Measurements from ENCODE around the gene ECHS1. TPM values are rescaled to one million over a fixed set of nuclear protein-coding genes. Genes with fewer than 3 reads are reported as not detected.

Gene ECHS1
- total RNA-seq, 1 experiment from 2014 or later = 58.0 TPM

GRCh38 chr10:133385214-133385613 is 12.1 kb upstream of the ECHS1 start (continued):
- TF ChIP-seq POLR2AphosphoS5 (IDR thresholded peaks at IDR 0.05; ENCODE audit: low read depth, low read length) (no peak), POLR2A (IDR thresholded peaks at IDR 0.05; ENCODE audit: borderline replicate concordance, extremely low read depth, insufficient read depth, insufficient read length) (no peak), YY1 (IDR thresholded peaks at IDR 0.05; ENCODE audit: extremely low read depth, insufficient replicate concordance, low read depth, low read length) (no peak), EZH2phosphoT487 (IDR thresholded peaks at IDR 0.05; ENCODE audit: borderline replicate concordance) (no peak)
- TF ChIP-seq, protein P1, sequence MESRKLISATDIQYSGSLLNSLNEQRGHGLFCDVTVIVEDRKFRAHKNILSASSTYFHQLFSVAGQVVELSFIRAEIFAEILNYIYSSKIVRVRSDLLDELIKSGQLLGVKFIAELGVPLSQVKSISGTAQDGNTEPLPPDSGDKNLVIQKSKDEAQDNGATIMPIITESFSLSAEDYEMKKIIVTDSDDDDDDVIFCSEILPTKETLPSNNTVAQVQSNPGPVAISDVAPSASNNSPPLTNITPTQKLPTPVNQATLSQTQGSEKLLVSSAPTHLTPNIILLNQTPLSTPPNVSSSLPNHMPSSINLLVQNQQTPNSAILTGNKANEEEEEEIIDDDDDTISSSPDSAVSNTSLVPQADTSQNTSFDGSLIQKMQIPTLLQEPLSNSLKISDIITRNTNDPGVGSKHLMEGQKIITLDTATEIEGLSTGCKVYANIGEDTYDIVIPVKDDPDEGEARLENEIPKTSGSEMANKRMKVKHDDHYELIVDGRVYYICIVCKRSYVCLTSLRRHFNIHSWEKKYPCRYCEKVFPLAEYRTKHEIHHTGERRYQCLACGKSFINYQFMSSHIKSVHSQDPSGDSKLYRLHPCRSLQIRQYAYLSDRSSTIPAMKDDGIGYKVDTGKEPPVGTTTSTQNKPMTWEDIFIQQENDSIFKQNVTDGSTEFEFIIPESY (IDR thresholded peaks at IDR 0.05; ENCODE audit: extremely low read depth, insufficient replicate concordance, low read length) = no peak

- Histone ChIP-seq H3K9me3 (ENCODE audit: control insufficient read depth in 1 of 2, insufficient read depth in 1 of 2, low read depth in 1 of 2, low read length in 2 of 2) (no peaks in the 10 kb centered on the region), H3K27ac (ENCODE audit: low read depth, low read length) (no peak overlapping the region), H3K79me2 (ENCODE audit: insufficient read depth, low read length) (no peaks in the 10 kb centered on the region), H4K20me1 (ENCODE audit: insufficient read depth) (no peaks in the 10 kb centered on the region), H2AFZ (ENCODE audit: low read depth, low read length, poor library complexity, severe bottlenecking) (no peak overlapping the region), H3K36me3 (ENCODE audit: control insufficient read depth in 1 of 2, insufficient read depth in 2 of 2, low read length in 2 of 2) (no peaks in the 10 kb centered on the region), H3K4me2 (ENCODE audit: low read length) (no peak overlapping the region), H3K9ac (ENCODE audit: low read length) (no peak overlapping the region), H3K4me1 (ENCODE audit: control insufficient read depth in 1 of 2, insufficient read depth in 2 of 2, low read length in 2 of 2) (no peaks in the 10 kb centered on the region), H3K27me3 (ENCODE audit: insufficient read depth, low read length) (no peaks in the 10 kb centered on the region), H3K9me2 (ENCODE audit: insufficient read depth) (no peaks in the 10 kb centered on the region), H3K4me3 (replicated peaks in 1 of 2; ENCODE audit: low read depth in 1 of 2, low read length in 2 of 2) (no peak overlapping the region)
- ChIA-PET RAD21 (ENCODE audit: low non-redundant PET in 1 of 2, low total read pairs in 2 of 2, uncharacterized antibody in 2 of 2, unreplicated experiment in 2 of 2) (no interaction called here), POLR2A (no interaction called here), CTCF (no interaction called here)
- no peak for DNase-seq (ENCODE audit: low read depth, low spot score)
- BruUV-seq (replicated peaks) = no TSS peak
- ATAC-seq = no peak
- intact Hi-C loops (cut with micrococcal nuclease) = no loop called here
- TF ChIP-seq MAX (IDR thresholded peaks at IDR 0.05) = no peak
- TF ChIP-seq CEBPB (IDR thresholded peaks at IDR 0.05; ENCODE audit: low read depth) = no peak
- TF ChIP-seq, protein P2, sequence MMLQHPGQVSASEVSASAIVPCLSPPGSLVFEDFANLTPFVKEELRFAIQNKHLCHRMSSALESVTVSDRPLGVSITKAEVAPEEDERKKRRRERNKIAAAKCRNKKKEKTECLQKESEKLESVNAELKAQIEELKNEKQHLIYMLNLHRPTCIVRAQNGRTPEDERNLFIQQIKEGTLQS (IDR thresholded peaks at IDR 0.05) = no peak
- TF ChIP-seq SP1 (IDR thresholded peaks at IDR 0.05; ENCODE audit: low read depth) = no peak
- TF ChIP-seq EZH2 (IDR thresholded peaks at IDR 0.05) = no peak
- no peak for TF ChIP-seq ELF1 (IDR thresholded peaks at IDR 0.05; ENCODE audit: borderline replicate concordance, low read depth)
- TF ChIP-seq SIN3A (IDR thresholded peaks at IDR 0.05; ENCODE audit: low read depth) = no peak
- TF ChIP-seq, protein P1 (IDR thresholded peaks at IDR 0.05; ENCODE audit: extremely low read depth, insufficient replicate concordance, low read length) = no peak
- TF ChIP-seq ZNF274 (IDR thresholded peaks at IDR 0.05; ENCODE audit: low read depth, low read length) = no peak
- no peak for TF ChIP-seq EGR1 (IDR thresholded peaks at IDR 0.05; ENCODE audit: low read depth)
- no peak for TF ChIP-seq SRF (IDR thresholded peaks at IDR 0.05; ENCODE audit: low read depth)
- no peak for TF ChIP-seq REST (IDR thresholded peaks at IDR 0.05; ENCODE audit: low read depth)
- TF ChIP-seq RAD21 (IDR thresholded peaks at IDR 0.05; ENCODE audit: low read depth) = no peak
- no peak for TF ChIP-seq TCF7L2 (IDR thresholded peaks at IDR 0.05; ENCODE audit: borderline replicate concordance, extremely low read depth, insufficient read depth, insufficient read length)
- no peak for TF ChIP-seq EZH2phosphoT487 (IDR thresholded peaks at IDR 0.05; ENCODE audit: borderline replicate concordance)
- TF ChIP-seq POLR2A (IDR thresholded peaks at IDR 0.05; ENCODE audit: borderline replicate concordance, extremely low read depth, insufficient read depth, insufficient read length) = no peak
These were observed 10.9 kb upstream of the ECHS1 start for GRCh38 chr10:133384071-133384470.
